Ovary (tissue), 9 donors: Measurements from ENCODE around the gene PHF2. TPM values are rescaled to one million over a fixed set of nuclear protein-coding genes. Genes with fewer than 3 reads are reported as not detected.

Source experiments
- DNase-seq, 5 donors: peaks; one replicate each; pipeline ENCODE4 v3.0.0-alpha.2; 2019 to 2020
- H3K27ac ChIP-seq, 2 donors: fragments of 200-600 bp; one replicate each; pipeline versions ENCODE4 v1.5.1 to v1.8.0; 2019 to 2022
- H3K27me3 ChIP-seq: fragments of 200-600 bp; one replicate; pipeline ENCODE4 v1.8.0; 2022
- H3K36me3 ChIP-seq: fragments of 200-600 bp; sonication (generic); one replicate; pipeline ENCODE4 v1.5.1; 2019
- H3K4me1 ChIP-seq: one replicate; pipeline ENCODE4 v1.8.1; 2013; ENCODE audit warnings: mild to moderate bottlenecking, moderate library complexity; ENCODE audit not compliant: insufficient read depth
- H3K4me3 ChIP-seq: fragments of 200-600 bp; sonication (generic); one replicate; pipeline ENCODE4 v1.5.1; 2017
- H3K9me3 ChIP-seq, 2 donors: fragments of 200-600 bp in 1 of 2; sonication (generic) in 1 of 2; one replicate each; pipeline versions ENCODE4 v1.5.1 to v1.8.1; 2013 to 2019; ENCODE audit warnings: mild to moderate bottlenecking in 1 of 2, moderate library complexity in 1 of 2
- EP300 ChIP-seq: sonication (generic); formaldehyde crosslinking; IDR thresholded peaks from one replicate; pipeline ENCODE4 v1.6.1; 2017; ENCODE audit warnings: antibody characterized with exemption
- POLR2A ChIP-seq: fragments of 450-650 bp; IDR thresholded peaks from one replicate; pipeline ENCODE4 v1.6.1; 2017; ENCODE audit warnings: antibody characterized with exemption, mild to moderate bottlenecking, moderate library complexity
- WGBS, 3 donors: extraction: QIAGEN DNeasy Blood & Tissue Kit in 1 of 3; methylation state at CpG; one replicate each; pipeline versions ENCODE4 v1.1.5 to v1.1.7; 2013 to 2017; 5-methylcytosine and 5-hydroxymethylcytosine counted together
- intact Hi-C, 4 donors: fragments of 100-400 bp; cut with DNase I; formaldehyde crosslinking; loops; one replicate each; pipeline versions ENCODE4 v1.11.0 to v1.15.1; 2022 to 2023
- polyA plus RNA-seq, 2 donors: library from polyadenylated mRNA; stranded (reverse); fragments of 200-250 nt in 1 of 2; fragments of 350-450 nt in 1 of 2; fragmentation: Illumina TruSeq in 1 of 2; extraction: RNeasy Lipid Tissue Mini Kit (QIAGEN cat#74804) in 1 of 2; gene quantifications; one replicate each; pipeline ENCODE4 v1.2.3, GENCODE V29; 2013 to 2014
- total RNA-seq, 7 donors: library from RNA; depleted of rRNA in 2 of 7; stranded (reverse); fragments of >200 nt in 2 of 7; fragmentation: NEBNext Ultra II Directional in 3 of 7; extraction: Animal tissue kit (Norgen Biotek cat#: 25700) in 3 of 7; gene quantifications; one replicate each; pipeline versions ENCODE4 v1.1.0 to v1.2.4, GENCODE V29; 2016 to 2023
- TF ChIP-seq, protein P1 (sequence below), 3 donors: fragments of 450-650 bp in 2 of 3; fragments of 200-600 bp in 1 of 3; IDR thresholded peaks; one replicate each; pipeline versions ENCODE4 v1.5.1 to v1.8.0; 2016 to 2022; ENCODE audit warnings: antibody characterized with exemption in 3 of 3, mild to moderate bottlenecking in 1 of 3
- donor health status: DM: no; HTN: no; CAD: no; lungs with moderate emphysema.
- donor health status: DM: no; HTN: no; CAD: no.
- donor health status: Bipolar disorder and iron deficiency.
- donor health status: DM: yes; HTN: yes; CAD: no.
- donor health status: DM: no; HTN: no; CAD: no.
- donor health status: DM: yes; HTN: yes; CAD: no.

The PHF2 gene
- total and polyA plus RNA-seq, 9 donors: 20.3 to 50.1 (median 39.7) TPM

DNA sequence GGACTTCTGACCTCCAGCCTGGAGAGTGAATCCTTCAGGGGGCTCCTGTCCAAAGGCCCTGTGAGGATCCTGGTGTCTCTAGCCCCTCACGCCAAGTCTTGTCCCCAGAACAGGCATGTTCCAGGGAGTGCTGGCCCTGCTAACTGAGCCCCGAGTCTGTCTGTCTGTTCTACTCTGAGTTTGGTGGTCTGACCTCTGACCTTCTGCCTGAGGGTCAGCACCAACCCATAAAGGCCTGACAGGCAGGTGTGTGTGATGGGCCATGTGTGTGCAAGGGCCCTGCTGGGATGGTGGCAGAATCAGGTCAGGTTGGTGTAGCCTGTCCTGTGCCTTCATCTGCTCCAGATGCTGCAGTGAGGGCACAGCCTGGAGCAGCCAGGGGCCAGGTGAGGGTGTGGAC is 46.3 kb downstream of the PHF2 start:
- intact Hi-C loops: no loop called here
- TF ChIP-seq EP300 (no peak), POLR2A (no peak)
- H3K27me3 ChIP-seq: no peaks in the 10 kb centered on the region
- WGBS, 3 donors: 87 to 96% (median 91%) methylated on average over 2 of the region's 2 CpGs
- no peak overlapping the region for H3K4me3 ChIP-seq
- peaks cover 17% of the 10 kb centered on the region for H3K4me1 ChIP-seq
- H3K27ac ChIP-seq: no peak overlapping the region
- DNase-seq: peak in 1 of 5 donors; percentile 5
- no peaks in the 10 kb centered on the region for H3K36me3 ChIP-seq
- H3K9me3 ChIP-seq: no peaks in the 10 kb centered on the region

DNA sequence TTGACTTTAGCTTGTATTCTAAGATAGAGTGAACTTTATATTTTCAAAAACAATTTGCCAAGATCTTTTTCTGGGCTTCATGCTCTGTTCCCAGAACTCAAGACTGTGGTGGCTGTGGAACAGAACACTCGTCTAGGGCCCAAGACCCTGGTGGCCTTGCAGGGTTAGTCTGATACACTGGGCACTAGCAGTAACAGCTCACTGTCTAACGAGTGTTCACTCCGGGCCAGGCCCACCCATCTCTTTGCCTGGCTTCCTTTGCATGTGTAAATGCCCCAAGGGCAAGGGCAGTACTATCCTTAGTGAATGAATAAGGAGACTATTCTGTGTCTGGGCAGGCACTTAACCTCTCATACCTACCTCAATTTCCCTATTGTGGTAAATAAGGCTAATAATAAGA is 47.4 kb downstream of the PHF2 start:
- no peak for DNase-seq
- Histone ChIP-seq H3K27ac (no peak overlapping the region), H3K4me1 (peaks cover 17% of the 10 kb centered on the region), H3K27me3 (no peaks in the 10 kb centered on the region), H3K9me3 (no peaks in the 10 kb centered on the region), H3K36me3 (no peaks in the 10 kb centered on the region), H3K4me3 (no peak overlapping the region)
- 69 to 85% (median 81%) methylated on average over 3 of the region's 3 CpGs for WGBS, 3 donors
- intact Hi-C loops: no loop called here
- TF ChIP-seq EP300: no peak

- Histone ChIP-seq H3K4me3 (no peak overlapping the region), H3K9me3 (no peaks in the 10 kb centered on the region), H3K27ac (no peak overlapping the region), H3K36me3 (no peaks in the 10 kb centered on the region), H3K27me3 (no peaks in the 10 kb centered on the region), H3K4me1 (peaks cover 14% of the 10 kb centered on the region)
- WGBS, 3 donors: 76 to 98% (median 88%) methylated on average over 6 of the region's 6 CpGs
- DNase-seq: no peak
- intact Hi-C loops: no loop called here
- TF ChIP-seq EP300 (no peak), POLR2A (no peak)
- TF ChIP-seq, protein P1, sequence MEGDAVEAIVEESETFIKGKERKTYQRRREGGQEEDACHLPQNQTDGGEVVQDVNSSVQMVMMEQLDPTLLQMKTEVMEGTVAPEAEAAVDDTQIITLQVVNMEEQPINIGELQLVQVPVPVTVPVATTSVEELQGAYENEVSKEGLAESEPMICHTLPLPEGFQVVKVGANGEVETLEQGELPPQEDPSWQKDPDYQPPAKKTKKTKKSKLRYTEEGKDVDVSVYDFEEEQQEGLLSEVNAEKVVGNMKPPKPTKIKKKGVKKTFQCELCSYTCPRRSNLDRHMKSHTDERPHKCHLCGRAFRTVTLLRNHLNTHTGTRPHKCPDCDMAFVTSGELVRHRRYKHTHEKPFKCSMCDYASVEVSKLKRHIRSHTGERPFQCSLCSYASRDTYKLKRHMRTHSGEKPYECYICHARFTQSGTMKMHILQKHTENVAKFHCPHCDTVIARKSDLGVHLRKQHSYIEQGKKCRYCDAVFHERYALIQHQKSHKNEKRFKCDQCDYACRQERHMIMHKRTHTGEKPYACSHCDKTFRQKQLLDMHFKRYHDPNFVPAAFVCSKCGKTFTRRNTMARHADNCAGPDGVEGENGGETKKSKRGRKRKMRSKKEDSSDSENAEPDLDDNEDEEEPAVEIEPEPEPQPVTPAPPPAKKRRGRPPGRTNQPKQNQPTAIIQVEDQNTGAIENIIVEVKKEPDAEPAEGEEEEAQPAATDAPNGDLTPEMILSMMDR (IDR thresholded peaks at IDR 0.05): no peak
Observed at GRCh38 chr9:93624431-93624834, 48.0 kb downstream of the PHF2 start.

- intact Hi-C loops: no loop called here
- TF ChIP-seq POLR2A: no peak
- TF ChIP-seq, protein P1 (IDR thresholded peaks at IDR 0.05): no peak
- TF ChIP-seq EP300: no peak
Observed at GRCh38 chr9:93624977-93625376, 48.6 kb downstream of the PHF2 start.

GRCh38 chr9:93629920-93630319 is 53.5 kb downstream of the PHF2 start:
- 87 to 94% (median 88%) methylated on average over 11 of the region's 11 CpGs for WGBS, 3 donors
- intact Hi-C loops: no loop called here
- H3K4me3 ChIP-seq: no peak overlapping the region
- H3K4me1 ChIP-seq: no peaks in the 10 kb centered on the region
- no peak overlapping the region for H3K27ac ChIP-seq
- no peaks in the 10 kb centered on the region for H3K36me3 ChIP-seq
- no peak for DNase-seq
- H3K9me3 ChIP-seq: no peaks in the 10 kb centered on the region
- TF ChIP-seq EP300 (no peak), POLR2A (no peak)
- TF ChIP-seq, protein P1 (IDR thresholded peaks at IDR 0.05): no peak
- no peaks in the 10 kb centered on the region for H3K27me3 ChIP-seq

More at GRCh38 chr9:93624977-93625376, 48.6 kb downstream of the PHF2 start:
- no peak overlapping the region for H3K4me3 ChIP-seq
- no peak overlapping the region for H3K27ac ChIP-seq
- H3K36me3 ChIP-seq: no peaks in the 10 kb centered on the region
- no peaks in the 10 kb centered on the region for H3K27me3 ChIP-seq
- peaks cover 12% of the 10 kb centered on the region for H3K4me1 ChIP-seq
- DNase-seq: no peak
- H3K9me3 ChIP-seq: no peaks in the 10 kb centered on the region
